GM13976 (cell line): Measurements from ENCODE around the gene STRIP1.

Experiments used
- DNase-seq: peaks from one replicate; pipeline ENCODE4 v3.0.0; 2012; ENCODE audit warnings: low spot score
- in situ Hi-C: fragments of 300-500 bp; cut with MboI; formaldehyde crosslinking; loops from one replicate; pipeline ENCODE4 v1.12.0; 2022; ENCODE audit warnings: low sequenced_read_pairs, mixed read lengths, inconsistent platforms; ENCODE audit not compliant: unreplicated experiment
- TF ChIP-seq, protein P1 (sequence below): IDR thresholded peaks from 2 replicates; pipeline ENCODE4 v1.5.1; 2012; ENCODE audit warnings: borderline replicate concordance, mild to moderate bottlenecking; ENCODE audit not compliant: insufficient read depth; ENCODE audit errors: extremely low read depth, missing control alignments, control extremely low read depth

Gene STRIP1

GRCh38 chr1:109997204-109997866, 37.1 kb upstream of the STRIP1 start:
- TF ChIP-seq, protein P1, sequence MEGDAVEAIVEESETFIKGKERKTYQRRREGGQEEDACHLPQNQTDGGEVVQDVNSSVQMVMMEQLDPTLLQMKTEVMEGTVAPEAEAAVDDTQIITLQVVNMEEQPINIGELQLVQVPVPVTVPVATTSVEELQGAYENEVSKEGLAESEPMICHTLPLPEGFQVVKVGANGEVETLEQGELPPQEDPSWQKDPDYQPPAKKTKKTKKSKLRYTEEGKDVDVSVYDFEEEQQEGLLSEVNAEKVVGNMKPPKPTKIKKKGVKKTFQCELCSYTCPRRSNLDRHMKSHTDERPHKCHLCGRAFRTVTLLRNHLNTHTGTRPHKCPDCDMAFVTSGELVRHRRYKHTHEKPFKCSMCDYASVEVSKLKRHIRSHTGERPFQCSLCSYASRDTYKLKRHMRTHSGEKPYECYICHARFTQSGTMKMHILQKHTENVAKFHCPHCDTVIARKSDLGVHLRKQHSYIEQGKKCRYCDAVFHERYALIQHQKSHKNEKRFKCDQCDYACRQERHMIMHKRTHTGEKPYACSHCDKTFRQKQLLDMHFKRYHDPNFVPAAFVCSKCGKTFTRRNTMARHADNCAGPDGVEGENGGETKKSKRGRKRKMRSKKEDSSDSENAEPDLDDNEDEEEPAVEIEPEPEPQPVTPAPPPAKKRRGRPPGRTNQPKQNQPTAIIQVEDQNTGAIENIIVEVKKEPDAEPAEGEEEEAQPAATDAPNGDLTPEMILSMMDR, result no peak
- no peak for DNase-seq
- in situ Hi-C loops, result no loop called here

GRCh38 chr1:109997867-109998229, 36.6 kb upstream of the STRIP1 start:
- TF ChIP-seq, protein P1, result no peak
- in situ Hi-C loops, result no loop called here
- no peak for DNase-seq

GRCh38 chr1:110002695-110003094, 31.7 kb upstream of the STRIP1 start:
- TF ChIP-seq, protein P1, result no peak
- in situ Hi-C loops, result no loop called here
- no peak for DNase-seq

DNA sequence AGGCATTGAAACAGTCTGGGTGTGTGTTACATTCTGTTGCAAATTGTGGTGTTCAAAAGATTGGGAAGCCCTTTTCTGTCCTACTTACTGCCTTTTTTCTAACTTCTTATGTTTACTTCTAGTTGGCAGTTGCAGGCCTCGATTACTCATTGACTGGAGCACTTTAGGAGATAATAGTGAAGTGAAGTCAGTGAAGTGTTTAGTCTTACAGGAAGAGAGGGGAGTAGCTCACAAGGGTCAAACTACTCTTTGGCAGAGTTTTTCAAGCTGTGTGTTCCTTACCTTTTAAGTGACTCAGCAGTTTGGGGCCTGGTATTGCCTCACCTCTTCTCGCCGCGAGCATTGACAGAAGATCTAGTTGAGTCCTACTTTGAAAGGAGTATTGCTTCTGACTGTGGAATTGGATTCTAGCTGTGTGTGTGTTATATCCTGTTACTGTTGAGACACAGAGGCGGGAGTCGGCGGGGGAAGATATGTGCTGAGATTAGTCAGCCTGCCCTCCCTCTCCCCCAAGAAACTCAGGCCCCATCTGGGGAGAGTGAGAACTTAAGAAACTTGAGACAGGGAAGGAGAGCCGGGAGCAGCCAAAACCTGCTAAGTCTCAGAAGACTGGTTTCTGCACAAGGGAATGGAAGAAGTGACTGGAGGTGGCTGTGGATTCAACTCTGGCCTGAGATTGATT, 30.5 kb upstream of the STRIP1 start:
- in situ Hi-C loops, result no loop called here
- TF ChIP-seq, protein P1, result no peak
- DNase-seq, result peak; percentile 46

GRCh38 chr1:110004583-110004982, 29.8 kb upstream of the STRIP1 start:
- no peak for DNase-seq
- in situ Hi-C loops, result no loop called here
- TF ChIP-seq, protein P1, result no peak

GRCh38 chr1:110005971-110006370, 28.5 kb upstream of the STRIP1 start:
- in situ Hi-C loops, result no loop called here
- TF ChIP-seq, protein P1, result no peak
- DNase-seq, result no peak

DNA sequence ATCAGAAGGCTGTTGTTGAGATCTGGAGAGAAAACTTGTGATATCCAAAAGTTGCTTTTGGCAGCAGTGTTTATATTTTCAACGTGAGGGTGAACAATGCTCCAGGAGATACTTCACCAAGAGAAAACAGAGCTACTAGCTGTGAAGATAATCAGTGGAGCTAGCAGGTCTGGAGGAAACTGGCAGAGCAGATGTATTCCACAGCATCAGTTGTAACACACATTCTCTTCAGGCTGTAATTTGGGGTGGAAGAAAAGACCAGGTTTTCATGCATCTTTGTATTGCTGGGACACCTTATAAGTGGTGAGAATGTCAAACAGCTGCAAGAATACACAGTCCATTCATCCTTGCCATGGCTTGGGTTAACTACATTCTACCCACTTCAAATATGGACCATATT, 27.9 kb upstream of the STRIP1 start:
- in situ Hi-C loops, result no loop called here
- DNase-seq, result no peak
- TF ChIP-seq, protein P1, result no peak
